Activated naive CD8-positive, alpha-beta T cell (primary cell): Measurements from ENCODE around the gene ANO6.

Experiments used
- H3K27ac Mint-ChIP-seq: one replicate; pipeline ENCODE4 v1.8.0; 2021; ENCODE audit warnings: mixed read lengths
- H3K27me3 Mint-ChIP-seq: one replicate; pipeline ENCODE4 v1.8.0; 2021; ENCODE audit warnings: mixed read lengths
- H3K36me3 Mint-ChIP-seq: one replicate; pipeline ENCODE4 v1.8.0; 2021; ENCODE audit warnings: mixed read lengths
- H3K4me1 Mint-ChIP-seq: one replicate; pipeline ENCODE4 v1.8.0; 2021; ENCODE audit warnings: low read depth, mixed read lengths
- H3K4me3 Mint-ChIP-seq: one replicate; pipeline ENCODE4 v1.8.0; 2021; ENCODE audit warnings: mild to moderate bottlenecking, mixed read lengths
- H3K9me3 Mint-ChIP-seq: one replicate; pipeline ENCODE4 v1.8.0; 2021; ENCODE audit warnings: low read depth, mixed read lengths

Gene ANO6

GRCh38 chr12:45411626-45412025 lies 195.7 kb downstream of the ANO6 start:
- Mint-ChIP-seq H3K27me3 (no peaks in the 10 kb centered on the region), H3K4me3 (no peak overlapping the region), H3K27ac (peak overlapping the region; percentile 11), H3K4me1 (peaks cover 2% of the 10 kb centered on the region), H3K9me3 (no peaks in the 10 kb centered on the region), H3K36me3 (peaks cover 27% of the 10 kb centered on the region)

GRCh38 chr12:45415393-45415817 lies 199.5 kb downstream of the ANO6 start:
- no peak overlapping the region for H3K4me3 Mint-ChIP-seq

GRCh38 chr12:45416126-45416525 lies 200.2 kb downstream of the ANO6 start:
- H3K9me3 Mint-ChIP-seq = no peaks in the 10 kb centered on the region
- no peak overlapping the region for H3K4me3 Mint-ChIP-seq
- H3K36me3 Mint-ChIP-seq = peaks cover 22% of the 10 kb centered on the region
- no peak overlapping the region for H3K27ac Mint-ChIP-seq
- no peaks in the 10 kb centered on the region for H3K27me3 Mint-ChIP-seq
- peaks cover 2% of the 10 kb centered on the region for H3K4me1 Mint-ChIP-seq

More at GRCh38 chr12:45415393-45415817, 199.5 kb downstream of the ANO6 start:
- Mint-ChIP-seq H3K4me1 (peaks cover 2% of the 10 kb centered on the region), H3K36me3 (peaks cover 22% of the 10 kb centered on the region), H3K27ac (no peak overlapping the region), H3K27me3 (no peaks in the 10 kb centered on the region), H3K9me3 (no peaks in the 10 kb centered on the region)

- H3K27me3 Mint-ChIP-seq = no peaks in the 10 kb centered on the region
- H3K9me3 Mint-ChIP-seq = no peaks in the 10 kb centered on the region
- H3K27ac Mint-ChIP-seq = no peak overlapping the region
- H3K4me3 Mint-ChIP-seq = no peak overlapping the region
- H3K36me3 Mint-ChIP-seq = peaks cover 31% of the 10 kb centered on the region
- H3K4me1 Mint-ChIP-seq = peaks cover 2% of the 10 kb centered on the region
These were observed 202.6 kb downstream of the ANO6 start for GRCh38 chr12:45418520-45418919.

GRCh38 chr12:45419317-45419814 lies 203.5 kb downstream of the ANO6 start:
- Mint-ChIP-seq H3K9me3 (no peaks in the 10 kb centered on the region), H3K27ac (no peak overlapping the region), H3K4me1 (peaks cover 2% of the 10 kb centered on the region), H3K27me3 (no peaks in the 10 kb centered on the region), H3K36me3 (peaks cover 31% of the 10 kb centered on the region), H3K4me3 (no peak overlapping the region)

GRCh38 chr12:45421736-45422135 lies 205.8 kb downstream of the ANO6 start:
- no peak overlapping the region for H3K27ac Mint-ChIP-seq
- H3K36me3 Mint-ChIP-seq = peaks cover 30% of the 10 kb centered on the region
- no peak overlapping the region for H3K4me3 Mint-ChIP-seq
- no peaks in the 10 kb centered on the region for H3K27me3 Mint-ChIP-seq
- H3K9me3 Mint-ChIP-seq = no peaks in the 10 kb centered on the region
- no peaks in the 10 kb centered on the region for H3K4me1 Mint-ChIP-seq

GRCh38 chr12:45423931-45424330 lies 208.0 kb downstream of the ANO6 start:
- Mint-ChIP-seq H3K27me3 (no peaks in the 10 kb centered on the region), H3K9me3 (no peaks in the 10 kb centered on the region), H3K4me1 (no peaks in the 10 kb centered on the region), H3K4me3 (no peak overlapping the region), H3K27ac (no peak overlapping the region), H3K36me3 (peaks cover 33% of the 10 kb centered on the region)

- Mint-ChIP-seq H3K4me1 (no peaks in the 10 kb centered on the region), H3K4me3 (no peak overlapping the region), H3K36me3 (peaks cover 34% of the 10 kb centered on the region), H3K27ac (no peak overlapping the region), H3K27me3 (no peaks in the 10 kb centered on the region), H3K9me3 (no peaks in the 10 kb centered on the region)
These were observed 209.5 kb downstream of the ANO6 start for GRCh38 chr12:45425426-45425825.

GRCh38 chr12:45426294-45426693 lies 210.4 kb downstream of the ANO6 start:
- H3K4me1 Mint-ChIP-seq = no peaks in the 10 kb centered on the region
- H3K9me3 Mint-ChIP-seq = no peaks in the 10 kb centered on the region
- H3K27me3 Mint-ChIP-seq = no peaks in the 10 kb centered on the region
- no peak overlapping the region for H3K27ac Mint-ChIP-seq
- peaks cover 37% of the 10 kb centered on the region for H3K36me3 Mint-ChIP-seq
- H3K4me3 Mint-ChIP-seq = no peak overlapping the region

- no peak overlapping the region for H3K27ac Mint-ChIP-seq
- no peaks in the 10 kb centered on the region for H3K9me3 Mint-ChIP-seq
- no peaks in the 10 kb centered on the region for H3K27me3 Mint-ChIP-seq
- peaks cover 37% of the 10 kb centered on the region for H3K36me3 Mint-ChIP-seq
- H3K4me1 Mint-ChIP-seq = no peaks in the 10 kb centered on the region
- H3K4me3 Mint-ChIP-seq = no peak overlapping the region
These were observed 211.1 kb downstream of the ANO6 start for GRCh38 chr12:45427042-45427441.

GRCh38 chr12:45429831-45430230 lies 213.9 kb downstream of the ANO6 start:
- Mint-ChIP-seq H3K4me3 (no peak overlapping the region), H3K4me1 (no peaks in the 10 kb centered on the region), H3K27me3 (no peaks in the 10 kb centered on the region), H3K27ac (no peak overlapping the region), H3K9me3 (no peaks in the 10 kb centered on the region), H3K36me3 (peaks cover 32% of the 10 kb centered on the region)

- Mint-ChIP-seq H3K4me1 (no peaks in the 10 kb centered on the region), H3K36me3 (peaks cover 26% of the 10 kb centered on the region)
These were observed 215.2 kb downstream of the ANO6 start for GRCh38 chr12:45431126-45431525.

GRCh38 chr12:45432710-45433109 lies 216.8 kb downstream of the ANO6 start:
- Mint-ChIP-seq H3K27me3 (no peaks in the 10 kb centered on the region), H3K4me3 (no peak overlapping the region), H3K4me1 (no peaks in the 10 kb centered on the region), H3K27ac (no peak overlapping the region), H3K9me3 (no peaks in the 10 kb centered on the region), H3K36me3 (peaks cover 15% of the 10 kb centered on the region)

More at GRCh38 chr12:45431126-45431525, 215.2 kb downstream of the ANO6 start:
- H3K4me3 Mint-ChIP-seq = no peak overlapping the region
- H3K9me3 Mint-ChIP-seq = no peaks in the 10 kb centered on the region
- H3K27me3 Mint-ChIP-seq = no peaks in the 10 kb centered on the region
- no peak overlapping the region for H3K27ac Mint-ChIP-seq

GRCh38 chr12:45433441-45433868 lies 217.6 kb downstream of the ANO6 start:
- H3K4me3 Mint-ChIP-seq = no peak overlapping the region
- no peaks in the 10 kb centered on the region for H3K27me3 Mint-ChIP-seq
- no peak overlapping the region for H3K27ac Mint-ChIP-seq
- no peaks in the 10 kb centered on the region for H3K9me3 Mint-ChIP-seq
- H3K36me3 Mint-ChIP-seq = peaks cover 15% of the 10 kb centered on the region
- no peaks in the 10 kb centered on the region for H3K4me1 Mint-ChIP-seq

- Mint-ChIP-seq H3K36me3 (peaks cover 13% of the 10 kb centered on the region), H3K27ac (no peak overlapping the region), H3K9me3 (no peaks in the 10 kb centered on the region), H3K4me3 (no peak overlapping the region), H3K27me3 (no peaks in the 10 kb centered on the region), H3K4me1 (no peaks in the 10 kb centered on the region)
These were observed 218.2 kb downstream of the ANO6 start for GRCh38 chr12:45434094-45434493.

- Mint-ChIP-seq H3K4me3 (no peak overlapping the region), H3K36me3 (peaks cover 11% of the 10 kb centered on the region), H3K27ac (no peak overlapping the region), H3K27me3 (no peaks in the 10 kb centered on the region), H3K4me1 (no peaks in the 10 kb centered on the region), H3K9me3 (no peaks in the 10 kb centered on the region)
These were observed 220.2 kb downstream of the ANO6 start for GRCh38 chr12:45435945-45436710.
